SU-DHL-6 (cell line): Measurements from ENCODE around the gene FBLN5.

ENCODE experiments used
- CTCF ChIP-seq: fragments of 200-600 bp; sonication (generic); IDR thresholded peaks from one replicate; pipeline ENCODE4 v1.5.1; 2017; ENCODE audit warnings: antibody characterized with exemption, mild to moderate bottlenecking, low read length, moderate library complexity; ENCODE audit not compliant: insufficient read depth, poor library complexity, severe bottlenecking
- EZH2phosphoT487 ChIP-seq: fragments of 200-600 bp; sonication (generic), shearing (Covaris generic); conservative IDR thresholded peaks from 2 replicates; pipeline ENCODE4 v1.6.1; 2018; ENCODE audit warnings: mild to moderate bottlenecking, antibody characterized with exemption, low read length, moderate library complexity, mixed read lengths

- TF ChIP-seq CTCF: no peak
- no peak for TF ChIP-seq EZH2phosphoT487
Observed at GRCh38 chr14:91835920-91836843, 111.3 kb downstream of the FBLN5 start.
